Fibroblast of lung (primary cell): Measurements from ENCODE around the gene DLL1.

Source experiments
- EZH2 ChIP-seq: IDR thresholded peaks from 2 replicates; pipeline ENCODE4 v1.5.1; 2012; ENCODE audit warnings: low read length, control low read depth, mild to moderate bottlenecking; ENCODE audit errors: missing control alignments
- TF ChIP-seq, protein P1 (sequence below), 2 donors: IDR thresholded peaks in 1 of 2; conservative IDR thresholded peaks in 1 of 2; 1 replicate in 1 of 2; 2 replicates in 1 of 2; pipeline ENCODE4 v1.5.1; 2011 to 2012; ENCODE audit warnings: low read length in 2 of 2, control low read depth in 1 of 2, inconsistent platforms in 1 of 2, low read depth in 1 of 2, mild to moderate bottlenecking in 1 of 2

- TF ChIP-seq, protein P1, sequence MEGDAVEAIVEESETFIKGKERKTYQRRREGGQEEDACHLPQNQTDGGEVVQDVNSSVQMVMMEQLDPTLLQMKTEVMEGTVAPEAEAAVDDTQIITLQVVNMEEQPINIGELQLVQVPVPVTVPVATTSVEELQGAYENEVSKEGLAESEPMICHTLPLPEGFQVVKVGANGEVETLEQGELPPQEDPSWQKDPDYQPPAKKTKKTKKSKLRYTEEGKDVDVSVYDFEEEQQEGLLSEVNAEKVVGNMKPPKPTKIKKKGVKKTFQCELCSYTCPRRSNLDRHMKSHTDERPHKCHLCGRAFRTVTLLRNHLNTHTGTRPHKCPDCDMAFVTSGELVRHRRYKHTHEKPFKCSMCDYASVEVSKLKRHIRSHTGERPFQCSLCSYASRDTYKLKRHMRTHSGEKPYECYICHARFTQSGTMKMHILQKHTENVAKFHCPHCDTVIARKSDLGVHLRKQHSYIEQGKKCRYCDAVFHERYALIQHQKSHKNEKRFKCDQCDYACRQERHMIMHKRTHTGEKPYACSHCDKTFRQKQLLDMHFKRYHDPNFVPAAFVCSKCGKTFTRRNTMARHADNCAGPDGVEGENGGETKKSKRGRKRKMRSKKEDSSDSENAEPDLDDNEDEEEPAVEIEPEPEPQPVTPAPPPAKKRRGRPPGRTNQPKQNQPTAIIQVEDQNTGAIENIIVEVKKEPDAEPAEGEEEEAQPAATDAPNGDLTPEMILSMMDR (conservative IDR thresholded peaks at IDR 0.05 in 1 of 2, IDR thresholded peaks at IDR 0.05 in 1 of 2; ENCODE audit: low read depth in 1 of 2, low read length in 2 of 2): no peak
- no peak for TF ChIP-seq EZH2
Measured at GRCh38 chr6:170270984-170271593, 19.8 kb downstream of the DLL1 start.
